Ascending aorta (tissue), 2 donors: ENCODE results near the gene ZMIZ1. TPM values are rescaled to one million over a fixed set of nuclear protein-coding genes. Genes with fewer than 3 reads are reported as not detected.

Experiments
- DNase-seq, 2 donors: peaks; one replicate each; pipeline ENCODE4 v3.0.0-alpha.2; 2019; ENCODE audit warnings: low spot score in 2 of 2
- H3K27ac ChIP-seq, 2 donors: fragments of 200-600 bp; sonication (generic); one replicate each; pipeline ENCODE4 v1.5.1; 2016 to 2017; ENCODE audit warnings: mild to moderate bottlenecking in 1 of 2
- H3K27me3 ChIP-seq: fragments of 200-600 bp; sonication (generic); one replicate; pipeline ENCODE4 v1.5.1; 2017
- H3K36me3 ChIP-seq, 2 donors: fragments of 200-600 bp; sonication (generic); one replicate each; pipeline ENCODE4 v1.5.1; 2016
- H3K4me1 ChIP-seq, 2 donors: fragments of 200-600 bp; sonication (generic); one replicate each; pipeline ENCODE4 v1.5.1; 2016 to 2017; ENCODE audit warnings: mild to moderate bottlenecking in 1 of 2
- H3K4me3 ChIP-seq, 2 donors: fragments of 200-600 bp; sonication (generic); one replicate each; pipeline ENCODE4 v1.5.1; 2016 to 2017; ENCODE audit warnings: mild to moderate bottlenecking in 1 of 2
- H3K9me3 ChIP-seq, 2 donors: fragments of 200-600 bp; sonication (generic); one replicate each; pipeline ENCODE4 v1.5.1; 2016
- intact Hi-C: fragments of 100-400 bp; cut with DNase I; formaldehyde crosslinking; loops from one replicate; pipeline ENCODE4 v1.15.1; 2023
- total RNA-seq: library from RNA; depleted of rRNA; stranded (reverse); fragments of >200 nt; gene quantifications from one replicate; pipeline ENCODE4 v1.1.0, GENCODE V29; 2016
- TF ChIP-seq, protein P1 (sequence below), 3 experiments: fragments of 200-600 bp in 2 of 3; fragments of 450-650 bp in 1 of 3; sonication (generic) in 2 of 3; IDR thresholded peaks; one replicate each; pipeline ENCODE4 v1.5.1; 2016 to 2019; ENCODE audit warnings: antibody characterized with exemption in 3 of 3, mild to moderate bottlenecking in 1 of 3, moderate library complexity in 1 of 3

ZMIZ1 gene
- total RNA-seq, 1 donor from 2014 or later: 96.2 TPM

GRCh38 chr10:79055100-79055782 is 13.5 kb upstream of the ZMIZ1 start:
- TF ChIP-seq, protein P1, sequence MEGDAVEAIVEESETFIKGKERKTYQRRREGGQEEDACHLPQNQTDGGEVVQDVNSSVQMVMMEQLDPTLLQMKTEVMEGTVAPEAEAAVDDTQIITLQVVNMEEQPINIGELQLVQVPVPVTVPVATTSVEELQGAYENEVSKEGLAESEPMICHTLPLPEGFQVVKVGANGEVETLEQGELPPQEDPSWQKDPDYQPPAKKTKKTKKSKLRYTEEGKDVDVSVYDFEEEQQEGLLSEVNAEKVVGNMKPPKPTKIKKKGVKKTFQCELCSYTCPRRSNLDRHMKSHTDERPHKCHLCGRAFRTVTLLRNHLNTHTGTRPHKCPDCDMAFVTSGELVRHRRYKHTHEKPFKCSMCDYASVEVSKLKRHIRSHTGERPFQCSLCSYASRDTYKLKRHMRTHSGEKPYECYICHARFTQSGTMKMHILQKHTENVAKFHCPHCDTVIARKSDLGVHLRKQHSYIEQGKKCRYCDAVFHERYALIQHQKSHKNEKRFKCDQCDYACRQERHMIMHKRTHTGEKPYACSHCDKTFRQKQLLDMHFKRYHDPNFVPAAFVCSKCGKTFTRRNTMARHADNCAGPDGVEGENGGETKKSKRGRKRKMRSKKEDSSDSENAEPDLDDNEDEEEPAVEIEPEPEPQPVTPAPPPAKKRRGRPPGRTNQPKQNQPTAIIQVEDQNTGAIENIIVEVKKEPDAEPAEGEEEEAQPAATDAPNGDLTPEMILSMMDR (IDR thresholded peaks at IDR 0.05): no peak
- H3K4me1 ChIP-seq: no peaks in the 10 kb centered on the region
- intact Hi-C loops: no loop called here
- no peak overlapping the region for H3K4me3 ChIP-seq
- no peaks in the 10 kb centered on the region for H3K36me3 ChIP-seq
- H3K27me3 ChIP-seq: no peaks in the 10 kb centered on the region
- no peaks in the 10 kb centered on the region for H3K9me3 ChIP-seq
- peak in 1 of 2 donors; percentile 38 for DNase-seq
- no peak overlapping the region for H3K27ac ChIP-seq

DNA sequence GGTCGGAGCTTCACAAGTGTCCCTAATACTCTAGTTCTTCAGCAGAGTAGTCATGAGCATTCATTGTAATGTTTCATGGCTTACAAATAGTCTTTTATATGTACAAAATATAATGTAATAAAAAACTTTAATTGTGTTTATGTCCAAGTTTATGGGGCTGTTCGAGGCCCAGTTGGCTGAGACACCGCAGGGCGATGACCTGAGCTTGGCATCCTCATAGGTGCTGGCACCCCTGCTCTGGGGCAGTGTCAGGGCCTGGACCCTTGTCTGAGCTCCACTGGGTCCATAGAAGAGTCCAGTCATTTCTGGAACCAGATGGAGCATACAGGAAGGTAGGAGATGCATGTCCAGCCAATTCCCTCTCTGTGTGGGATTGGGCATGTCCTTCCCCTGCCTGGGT is 12.9 kb upstream of the ZMIZ1 start:
- peak in 1 of 2 donors; percentile 30 for DNase-seq
- intact Hi-C loops: no loop called here
- Histone ChIP-seq H3K27ac (no peak overlapping the region), H3K4me1 (no peaks in the 10 kb centered on the region), H3K9me3 (no peaks in the 10 kb centered on the region), H3K27me3 (no peaks in the 10 kb centered on the region), H3K4me3 (no peak overlapping the region), H3K36me3 (no peaks in the 10 kb centered on the region)
- TF ChIP-seq, protein P1 (IDR thresholded peaks at IDR 0.05): no peak

- Histone ChIP-seq H3K4me1 (no peaks in the 10 kb centered on the region), H3K27ac (no peak overlapping the region), H3K9me3 (no peaks in the 10 kb centered on the region), H3K27me3 (no peaks in the 10 kb centered on the region), H3K4me3 (no peak overlapping the region), H3K36me3 (no peaks in the 10 kb centered on the region)
- intact Hi-C loops: no loop called here
- TF ChIP-seq, protein P1 (IDR thresholded peaks at IDR 0.05): no peak
- peak in 1 of 2 donors; percentile 50 for DNase-seq
These were observed 12.4 kb upstream of the ZMIZ1 start for GRCh38 chr10:79056361-79056735.

GRCh38 chr10:79056736-79057391 is 11.9 kb upstream of the ZMIZ1 start:
- Histone ChIP-seq H3K36me3 (no peaks in the 10 kb centered on the region), H3K4me1 (no peaks in the 10 kb centered on the region), H3K4me3 (no peak overlapping the region), H3K27me3 (no peaks in the 10 kb centered on the region), H3K27ac (no peak overlapping the region), H3K9me3 (no peaks in the 10 kb centered on the region)
- TF ChIP-seq, protein P1 (IDR thresholded peaks at IDR 0.05): no peak
- peak in 1 of 2 donors; percentile 40 for DNase-seq
- intact Hi-C loops: no loop called here

DNA sequence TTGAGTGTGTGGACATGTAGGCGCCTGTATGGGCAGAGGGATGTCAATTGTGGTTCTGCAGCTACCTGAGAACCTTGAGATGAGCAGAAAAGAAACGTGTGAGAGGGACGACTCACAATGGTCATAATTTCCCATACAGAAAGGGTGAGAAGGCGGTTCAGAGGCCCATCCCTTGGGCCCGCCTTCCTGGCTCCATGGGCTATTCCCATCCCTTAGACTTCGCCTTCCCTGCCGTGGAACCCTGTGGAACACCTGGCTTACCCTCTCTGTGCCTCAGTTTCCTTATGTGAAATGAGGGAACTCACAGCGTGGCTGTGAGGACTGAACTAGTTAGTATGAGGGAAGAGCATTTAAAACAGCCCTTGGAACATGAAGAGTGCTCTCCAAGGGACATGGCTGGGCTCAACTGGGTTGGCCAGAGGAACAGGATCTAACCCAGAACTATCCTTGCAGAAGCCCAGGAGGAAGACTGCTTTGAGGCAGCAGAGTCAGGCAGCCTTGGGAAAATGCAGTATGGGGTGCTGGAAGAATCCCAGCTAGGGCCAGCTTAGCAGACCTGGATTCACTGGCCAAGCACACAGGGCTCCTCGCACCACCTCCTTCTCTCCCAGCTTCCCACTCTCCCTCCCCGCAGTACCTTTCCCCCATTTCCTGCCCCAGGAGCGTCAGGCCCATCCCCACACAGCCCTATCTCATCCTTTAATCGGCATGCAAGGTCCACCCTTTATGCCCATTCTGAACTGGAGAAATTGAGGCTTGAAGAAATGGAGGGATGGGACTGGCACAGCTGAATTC is 11.1 kb upstream of the ZMIZ1 start:
- intact Hi-C loops: no loop called here
- Histone ChIP-seq H3K27me3 (no peaks in the 10 kb centered on the region), H3K27ac (no peak overlapping the region), H3K36me3 (no peaks in the 10 kb centered on the region), H3K4me3 (no peak overlapping the region), H3K9me3 (no peaks in the 10 kb centered on the region), H3K4me1 (no peaks in the 10 kb centered on the region)
- peak in 1 of 2 donors; percentile 41 for DNase-seq
- TF ChIP-seq, protein P1 (IDR thresholded peaks at IDR 0.05): no peak
